Measurements from ENCODE around the gene CACNG5.
"Not testable (repeated sequence)": the region's sequence is repeated elsewhere in the genome, so short reads cannot be mapped to it uniquely, and the experiment has no call there.

Gene CACNG5

DNA sequence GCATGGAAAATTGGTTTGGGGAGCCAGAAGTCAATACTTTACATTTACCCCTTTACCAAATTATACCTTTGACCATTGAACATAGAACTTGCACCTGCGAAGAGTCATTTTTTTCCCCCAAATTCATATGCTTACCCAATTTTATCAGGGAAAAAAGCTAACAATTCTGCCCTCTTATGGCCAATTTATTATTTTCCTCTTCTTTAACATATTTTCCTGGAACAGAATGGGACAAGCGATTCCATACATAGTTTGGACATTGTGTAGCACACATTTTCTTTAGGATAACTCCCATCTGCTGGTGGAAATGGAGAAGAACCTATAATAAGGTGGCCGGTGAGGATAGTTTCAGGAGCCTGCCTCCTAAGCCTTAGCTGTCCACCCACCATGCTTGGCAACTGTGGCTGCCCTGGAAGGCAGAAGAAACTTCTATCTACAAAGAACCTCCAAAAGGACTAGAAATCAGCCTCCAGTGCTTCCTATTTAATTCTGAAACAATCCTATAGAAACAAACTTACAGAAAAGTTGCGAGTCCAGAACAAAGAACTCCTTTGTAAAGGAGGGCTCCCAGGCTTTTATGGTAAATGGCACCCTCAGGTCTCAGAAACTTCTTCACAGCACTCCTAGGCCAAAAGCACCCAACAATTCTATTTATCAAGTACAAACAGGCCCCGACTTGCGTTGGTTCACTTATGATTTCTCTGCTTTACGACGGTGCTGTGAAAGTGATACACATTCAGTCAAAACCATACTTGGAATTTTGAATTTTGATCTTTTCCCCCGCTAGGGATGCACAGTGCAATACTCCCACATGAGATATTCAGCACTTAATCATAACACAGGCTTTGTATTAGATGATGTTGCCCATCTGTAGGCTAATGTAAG, 65.5 kb downstream of the CACNG5 start:
- DNase-seq (ENCODE audit: low read depth), result peak; percentile 41
- H3K4me3 ChIP-seq (ENCODE audit: low read depth, low read length), result no peak overlapping the region
- TF ChIP-seq CTCF (conservative IDR thresholded peaks at IDR 0.05; ENCODE audit: low read depth, low read length), result peak; percentile 44

DNA sequence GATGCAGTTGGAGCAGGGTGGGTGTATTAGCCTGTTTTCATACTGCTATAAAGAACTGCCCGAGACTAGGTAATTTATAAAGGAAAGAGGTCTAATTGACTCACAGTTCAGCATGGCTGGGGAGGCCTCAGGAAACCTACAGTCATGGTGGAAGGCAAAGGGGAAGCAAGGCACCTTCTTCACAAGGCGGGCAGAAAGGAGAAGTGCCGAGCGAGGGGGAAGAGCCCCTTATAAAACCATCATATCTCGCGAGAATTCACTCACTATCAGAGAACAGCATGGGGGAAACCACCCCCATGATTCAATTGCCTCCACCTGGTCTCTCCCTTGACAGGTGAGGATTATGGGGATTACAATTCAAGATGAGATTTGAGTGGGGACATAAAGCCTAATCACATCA, 68.4 kb downstream of the CACNG5 start:
- not testable (repeated sequence) for DNase-seq (ENCODE audit: low read depth); H3K4me3 ChIP-seq (ENCODE audit: low read depth, low read length)

DNA sequence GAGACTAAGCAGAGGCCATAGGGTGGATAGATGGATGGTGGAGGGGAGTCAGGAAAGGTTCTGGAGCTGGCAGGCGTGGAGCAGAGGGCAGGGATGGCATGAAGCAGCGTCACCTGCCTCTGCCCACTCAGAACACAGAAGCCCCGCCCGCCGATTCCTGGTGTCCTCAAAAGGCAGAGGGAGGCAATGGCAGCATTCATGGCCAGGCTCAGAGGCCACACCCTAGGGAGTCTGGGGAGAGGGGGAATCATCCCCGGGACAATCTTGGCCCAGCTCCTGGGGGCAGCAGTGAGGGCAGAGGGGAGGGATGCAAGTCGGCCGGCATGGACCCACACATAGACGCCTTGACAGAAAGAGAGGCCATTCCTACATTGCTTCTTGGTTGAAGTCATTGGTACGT, 68.9 kb downstream of the CACNG5 start:
- TF ChIP-seq CTCF (conservative IDR thresholded peaks at IDR 0.05; ENCODE audit: low read depth, low read length), result no peak
- no peak for DNase-seq (ENCODE audit: low read depth)
- H3K4me3 ChIP-seq (ENCODE audit: low read depth, low read length), result no peak overlapping the region

- no peak for TF ChIP-seq CTCF (conservative IDR thresholded peaks at IDR 0.05; ENCODE audit: low read depth, low read length)
- DNase-seq (ENCODE audit: low read depth), result peak; percentile 82
- no peak overlapping the region for H3K4me3 ChIP-seq (ENCODE audit: low read depth, low read length)
Measured at GRCh38 chr17:66904760-66905624, 70.1 kb downstream of the CACNG5 start.

GRCh38 chr17:66906321-66907278, 71.7 kb downstream of the CACNG5 start:
- TF ChIP-seq CTCF (conservative IDR thresholded peaks at IDR 0.05; ENCODE audit: low read depth, low read length), result peak; percentile 99
- DNase-seq (ENCODE audit: low read depth), result peak; percentile 89
- H3K4me3 ChIP-seq (ENCODE audit: low read depth, low read length), result no peak overlapping the region

DNA sequence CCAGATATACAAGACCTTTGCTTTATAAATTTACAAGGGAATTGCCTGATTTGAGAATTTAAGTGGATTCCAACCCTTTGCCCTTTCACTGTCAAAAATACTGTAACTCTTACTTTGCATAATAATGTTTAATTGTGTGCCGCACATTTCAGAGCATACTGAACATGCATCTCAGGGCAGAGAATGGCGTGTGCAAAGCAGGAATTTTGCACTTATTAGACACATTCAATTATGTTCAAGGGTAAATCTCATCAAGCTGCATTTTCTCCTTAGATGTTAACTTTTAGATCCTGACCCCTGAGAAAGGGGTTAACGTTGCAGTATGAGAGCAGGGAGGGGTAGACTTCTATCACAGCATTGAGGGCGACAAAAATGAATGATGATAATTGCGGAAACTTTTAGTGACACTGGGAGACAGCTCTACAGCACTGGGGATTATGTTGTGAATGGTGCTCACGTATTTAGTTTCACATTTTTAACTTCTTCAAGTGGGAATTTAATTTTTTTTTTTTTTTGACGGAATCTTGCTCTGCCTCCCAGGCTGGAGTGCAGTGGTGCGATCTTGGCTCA, 75.0 kb downstream of the CACNG5 start:
- TF ChIP-seq CTCF (conservative IDR thresholded peaks at IDR 0.05; ENCODE audit: low read depth, low read length), result no peak
- no peak for DNase-seq (ENCODE audit: low read depth)

More for the DNA sequence above, 75.0 kb downstream of the CACNG5 start:
- no peak overlapping the region for H3K4me3 ChIP-seq (ENCODE audit: low read depth, low read length)
